ENCODE results near the gene IGFBP7.
A peak's percentile ranks its signal among the peaks of the same experiment; 100 is the strongest.

The IGFBP7 gene

GRCh38 chr4:57099363-57099762 is 10.8 kb downstream of the IGFBP7 start:
- Histone ChIP-seq H3K27me3 (ENCODE audit: insufficient read depth, low read length) (no peaks in the 10 kb centered on the region), H3K36me3 (ENCODE audit: insufficient read depth, low read length) (no peaks in the 10 kb centered on the region), H3K9me3 (ENCODE audit: low read length) (no peaks in the 10 kb centered on the region), H3K4me3 (ENCODE audit: low read length) (no peak overlapping the region), H3K4me1 (ENCODE audit: insufficient read depth, low read length) (peaks cover 15% of the 10 kb centered on the region), H2AFZ (ENCODE audit: low read depth, low read length) (no peak overlapping the region)

GRCh38 chr4:57098941-57099340 is 11.2 kb downstream of the IGFBP7 start:
- H3K36me3 ChIP-seq (ENCODE audit: insufficient read depth, low read length) = no peaks in the 10 kb centered on the region

GRCh38 chr4:57098415-57098814 is 11.8 kb downstream of the IGFBP7 start:
- Histone ChIP-seq H3K4me3 (ENCODE audit: low read length) (no peak overlapping the region), H3K9me3 (ENCODE audit: low read length) (no peaks in the 10 kb centered on the region), H2AFZ (ENCODE audit: low read depth, low read length) (peak overlapping the region; percentile 8), H3K36me3 (ENCODE audit: insufficient read depth, low read length) (no peaks in the 10 kb centered on the region), H3K27me3 (ENCODE audit: insufficient read depth, low read length) (no peaks in the 10 kb centered on the region), H3K4me1 (ENCODE audit: insufficient read depth, low read length) (peaks cover 15% of the 10 kb centered on the region)

More at GRCh38 chr4:57098941-57099340, 11.2 kb downstream of the IGFBP7 start:
- Histone ChIP-seq H3K9me3 (ENCODE audit: low read length) (no peaks in the 10 kb centered on the region), H2AFZ (ENCODE audit: low read depth, low read length) (no peak overlapping the region), H3K4me1 (ENCODE audit: insufficient read depth, low read length) (peaks cover 15% of the 10 kb centered on the region), H3K27me3 (ENCODE audit: insufficient read depth, low read length) (no peaks in the 10 kb centered on the region), H3K4me3 (ENCODE audit: low read length) (no peak overlapping the region)

GRCh38 chr4:57097711-57098110 is 12.5 kb downstream of the IGFBP7 start:
- Histone ChIP-seq H3K9me3 (ENCODE audit: low read length) (no peaks in the 10 kb centered on the region), H3K4me3 (ENCODE audit: low read length) (no peak overlapping the region), H3K36me3 (ENCODE audit: insufficient read depth, low read length) (no peaks in the 10 kb centered on the region), H3K27me3 (ENCODE audit: insufficient read depth, low read length) (no peaks in the 10 kb centered on the region), H3K4me1 (ENCODE audit: insufficient read depth, low read length) (peaks cover 15% of the 10 kb centered on the region), H2AFZ (ENCODE audit: low read depth, low read length) (no peak overlapping the region)

- H3K36me3 ChIP-seq (ENCODE audit: insufficient read depth, low read length) = no peaks in the 10 kb centered on the region
- H3K9me3 ChIP-seq (ENCODE audit: low read length) = no peaks in the 10 kb centered on the region
- H3K27me3 ChIP-seq (ENCODE audit: insufficient read depth, low read length) = no peaks in the 10 kb centered on the region
- H3K4me3 ChIP-seq (ENCODE audit: low read length) = no peak overlapping the region
- peaks cover 15% of the 10 kb centered on the region for H3K4me1 ChIP-seq (ENCODE audit: insufficient read depth, low read length)
- no peak overlapping the region for H2AFZ ChIP-seq (ENCODE audit: low read depth, low read length)
Measured at GRCh38 chr4:57095956-57096355, 14.2 kb downstream of the IGFBP7 start.

GRCh38 chr4:57095245-57095644 is 14.9 kb downstream of the IGFBP7 start:
- no peaks in the 10 kb centered on the region for H3K36me3 ChIP-seq (ENCODE audit: insufficient read depth, low read length)
- no peak overlapping the region for H3K4me3 ChIP-seq (ENCODE audit: low read length)
- peaks cover 15% of the 10 kb centered on the region for H3K4me1 ChIP-seq (ENCODE audit: insufficient read depth, low read length)
- no peak overlapping the region for H2AFZ ChIP-seq (ENCODE audit: low read depth, low read length)
- H3K9me3 ChIP-seq (ENCODE audit: low read length) = no peaks in the 10 kb centered on the region
- no peaks in the 10 kb centered on the region for H3K27me3 ChIP-seq (ENCODE audit: insufficient read depth, low read length)

GRCh38 chr4:57094832-57095223 is 15.4 kb downstream of the IGFBP7 start:
- H3K36me3 ChIP-seq (ENCODE audit: insufficient read depth, low read length) = no peaks in the 10 kb centered on the region
- peaks cover 15% of the 10 kb centered on the region for H3K4me1 ChIP-seq (ENCODE audit: insufficient read depth, low read length)
- no peak overlapping the region for H2AFZ ChIP-seq (ENCODE audit: low read depth, low read length)
- H3K4me3 ChIP-seq (ENCODE audit: low read length) = no peak overlapping the region
- no peaks in the 10 kb centered on the region for H3K9me3 ChIP-seq (ENCODE audit: low read length)
- H3K27me3 ChIP-seq (ENCODE audit: insufficient read depth, low read length) = no peaks in the 10 kb centered on the region

- H3K36me3 ChIP-seq (ENCODE audit: insufficient read depth, low read length) = no peaks in the 10 kb centered on the region
- H3K4me1 ChIP-seq (ENCODE audit: insufficient read depth, low read length) = peaks cover 18% of the 10 kb centered on the region
- H3K4me3 ChIP-seq (ENCODE audit: low read length) = no peak overlapping the region
- H3K9me3 ChIP-seq (ENCODE audit: low read length) = no peaks in the 10 kb centered on the region
- no peaks in the 10 kb centered on the region for H3K27me3 ChIP-seq (ENCODE audit: insufficient read depth, low read length)
- H2AFZ ChIP-seq (ENCODE audit: low read depth, low read length) = no peak overlapping the region
Measured at GRCh38 chr4:57093845-57094831, 16.0 kb downstream of the IGFBP7 start.

GRCh38 chr4:57091657-57092162 is 18.5 kb downstream of the IGFBP7 start:
- Histone ChIP-seq H3K27me3 (ENCODE audit: insufficient read depth, low read length) (no peaks in the 10 kb centered on the region), H3K4me1 (ENCODE audit: insufficient read depth, low read length) (peaks cover 6% of the 10 kb centered on the region), H3K36me3 (ENCODE audit: insufficient read depth, low read length) (no peaks in the 10 kb centered on the region), H3K4me3 (ENCODE audit: low read length) (no peak overlapping the region), H3K9me3 (ENCODE audit: low read length) (no peaks in the 10 kb centered on the region), H2AFZ (ENCODE audit: low read depth, low read length) (no peak overlapping the region)

GRCh38 chr4:57090079-57090478 is 20.1 kb downstream of the IGFBP7 start:
- peaks cover 6% of the 10 kb centered on the region for H3K4me1 ChIP-seq (ENCODE audit: insufficient read depth, low read length)
- H3K36me3 ChIP-seq (ENCODE audit: insufficient read depth, low read length) = no peaks in the 10 kb centered on the region
- H2AFZ ChIP-seq (ENCODE audit: low read depth, low read length) = no peak overlapping the region
- no peaks in the 10 kb centered on the region for H3K9me3 ChIP-seq (ENCODE audit: low read length)
- no peaks in the 10 kb centered on the region for H3K27me3 ChIP-seq (ENCODE audit: insufficient read depth, low read length)
- H3K4me3 ChIP-seq (ENCODE audit: low read length) = no peak overlapping the region

- Histone ChIP-seq H3K4me3 (ENCODE audit: low read length) (no peak overlapping the region), H3K4me1 (ENCODE audit: insufficient read depth, low read length) (peaks cover 6% of the 10 kb centered on the region), H3K9me3 (ENCODE audit: low read length) (no peaks in the 10 kb centered on the region), H3K27me3 (ENCODE audit: insufficient read depth, low read length) (no peaks in the 10 kb centered on the region), H2AFZ (ENCODE audit: low read depth, low read length) (no peak overlapping the region), H3K36me3 (ENCODE audit: insufficient read depth, low read length) (no peaks in the 10 kb centered on the region)
Measured at GRCh38 chr4:57089549-57089948, 20.6 kb downstream of the IGFBP7 start.

GRCh38 chr4:57086031-57086723 is 24.0 kb downstream of the IGFBP7 start:
- no peak overlapping the region for H2AFZ ChIP-seq (ENCODE audit: low read depth, low read length)
- H3K4me3 ChIP-seq (ENCODE audit: low read length) = no peak overlapping the region
- H3K27me3 ChIP-seq (ENCODE audit: insufficient read depth, low read length) = no peaks in the 10 kb centered on the region
- no peaks in the 10 kb centered on the region for H3K36me3 ChIP-seq (ENCODE audit: insufficient read depth, low read length)
- no peaks in the 10 kb centered on the region for H3K9me3 ChIP-seq (ENCODE audit: low read length)
- peaks cover 12% of the 10 kb centered on the region for H3K4me1 ChIP-seq (ENCODE audit: insufficient read depth, low read length)

- peaks cover 13% of the 10 kb centered on the region for H3K4me1 ChIP-seq (ENCODE audit: insufficient read depth, low read length)
- no peak overlapping the region for H2AFZ ChIP-seq (ENCODE audit: low read depth, low read length)
- H3K9me3 ChIP-seq (ENCODE audit: low read length) = no peaks in the 10 kb centered on the region
- H3K4me3 ChIP-seq (ENCODE audit: low read length) = no peak overlapping the region
- H3K36me3 ChIP-seq (ENCODE audit: insufficient read depth, low read length) = no peaks in the 10 kb centered on the region
- H3K27me3 ChIP-seq (ENCODE audit: insufficient read depth, low read length) = no peaks in the 10 kb centered on the region
Measured at GRCh38 chr4:57085278-57085677, 24.9 kb downstream of the IGFBP7 start.

All from neuron (in vitro differentiated cells).